ENCODE results near the gene SQOR. TPM values are rescaled to one million over a fixed set of nuclear protein-coding genes. Genes with fewer than 3 reads are reported as not detected.

Gene SQOR
- total and polyA plus RNA-seq, 2 of the 4 experiments (the other 2 are of a cell fraction): 22.1 to 40.3 TPM

- TF ChIP-seq USF2 (IDR thresholded peaks at IDR 0.05; ENCODE audit: low read depth, low read length) (no peak), BHLHE40 (IDR thresholded peaks at IDR 0.05; ENCODE audit: low read depth, low read length) (no peak), CHD1 (IDR thresholded peaks at IDR 0.05; ENCODE audit: low read depth, low read length) (no peak)
Measured at GRCh38 chr15:45710657-45711056, 75.8 kb downstream of the SQOR start (continued).

Measured in IMR-90 (cell line).